ENCODE measurements around the gene UTP18.

DNA sequence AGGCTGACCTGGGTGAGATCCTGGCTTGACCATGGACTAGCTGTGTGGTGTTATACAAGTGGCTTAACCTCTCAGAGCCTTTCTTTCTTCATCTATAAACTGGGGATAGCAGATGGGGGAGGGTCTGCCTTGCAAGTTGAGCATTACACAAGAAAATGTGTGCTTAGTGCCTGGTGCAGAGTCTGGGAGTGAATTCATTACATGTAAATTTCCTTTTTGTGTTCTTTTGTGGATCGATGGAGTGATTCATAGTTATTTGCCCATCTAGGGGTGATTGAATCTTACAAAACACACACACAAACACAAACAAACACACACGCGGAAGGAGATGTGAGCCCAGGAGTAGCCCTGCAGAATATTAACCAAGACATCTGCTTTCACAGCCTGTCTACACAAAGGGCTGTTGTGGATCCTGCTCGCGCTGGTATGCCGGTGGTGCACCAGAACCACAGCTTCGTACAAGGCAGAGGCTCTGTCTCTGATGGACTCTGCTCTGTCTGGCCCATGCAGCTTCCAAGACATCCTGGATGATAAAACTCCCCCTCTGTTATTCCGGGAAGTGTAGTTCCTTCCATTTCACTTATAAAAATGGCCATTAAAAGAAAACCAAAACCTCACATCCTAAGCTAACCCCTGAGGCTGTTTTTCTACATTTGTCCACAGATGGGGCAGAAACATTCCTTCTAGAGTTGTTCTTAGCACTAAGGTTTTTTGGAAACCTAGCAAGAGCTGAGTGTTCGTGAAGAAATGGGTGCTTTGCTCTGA, 86.1 kb downstream of the UTP18 start:
- TF ChIP-seq, protein P1, sequence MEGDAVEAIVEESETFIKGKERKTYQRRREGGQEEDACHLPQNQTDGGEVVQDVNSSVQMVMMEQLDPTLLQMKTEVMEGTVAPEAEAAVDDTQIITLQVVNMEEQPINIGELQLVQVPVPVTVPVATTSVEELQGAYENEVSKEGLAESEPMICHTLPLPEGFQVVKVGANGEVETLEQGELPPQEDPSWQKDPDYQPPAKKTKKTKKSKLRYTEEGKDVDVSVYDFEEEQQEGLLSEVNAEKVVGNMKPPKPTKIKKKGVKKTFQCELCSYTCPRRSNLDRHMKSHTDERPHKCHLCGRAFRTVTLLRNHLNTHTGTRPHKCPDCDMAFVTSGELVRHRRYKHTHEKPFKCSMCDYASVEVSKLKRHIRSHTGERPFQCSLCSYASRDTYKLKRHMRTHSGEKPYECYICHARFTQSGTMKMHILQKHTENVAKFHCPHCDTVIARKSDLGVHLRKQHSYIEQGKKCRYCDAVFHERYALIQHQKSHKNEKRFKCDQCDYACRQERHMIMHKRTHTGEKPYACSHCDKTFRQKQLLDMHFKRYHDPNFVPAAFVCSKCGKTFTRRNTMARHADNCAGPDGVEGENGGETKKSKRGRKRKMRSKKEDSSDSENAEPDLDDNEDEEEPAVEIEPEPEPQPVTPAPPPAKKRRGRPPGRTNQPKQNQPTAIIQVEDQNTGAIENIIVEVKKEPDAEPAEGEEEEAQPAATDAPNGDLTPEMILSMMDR (IDR thresholded peaks at IDR 0.05) = no peak
- no peak for TF ChIP-seq POLR2A (IDR thresholded peaks at IDR 0.05)
